IMR-90 (cell line): ENCODE results near the gene CLDN6. TPM values are rescaled to one million over a fixed set of nuclear protein-coding genes. Genes with fewer than 3 reads are reported as not detected.

Experiments
- ATAC-seq: fragments of 200-7000 bp; cut with Tn5 transposase; 2 replicates; pipeline ENCODE4 v1.9.1; 2020; ENCODE audit warnings: low read depth, mild to moderate bottlenecking, moderate library complexity
- BruUV-seq: library from RNA; stranded (reverse); fragments of 400-500 nt; replicated peaks from 2 replicates; lab custom pipeline; 2021; lab: Mats Ljungman, UMichigan
- CTCF ChIA-PET: fragments of 300-600 bp; formaldehyde crosslinking; extraction: SDS; loops from one replicate; lab custom pipeline; 2021; ENCODE audit warnings: antibody characterized with exemption; lab: Yijun Ruan, JAX
- POLR2A ChIA-PET: fragments of 300-600 bp; sonication (Branson Sonifier 250); formaldehyde crosslinking; loops from one replicate; lab custom pipeline; 2022; ENCODE audit warnings: antibody characterized with exemption; ENCODE audit not compliant: unreplicated experiment; lab: Charles Lee
- DNase-seq: peaks from one replicate; pipeline ENCODE4 v3.0.0; 2013
- H2AFZ ChIP-seq: replicated peaks from 2 replicates; pipeline ENCODE3; 2013; ENCODE audit warnings: low read length, mild to moderate bottlenecking; ENCODE audit not compliant: poor library complexity
- H2AK5ac ChIP-seq: 2 replicates; pipeline ENCODE4 v1.6.1; 2013; ENCODE audit warnings: low read depth, low read length, inconsistent platforms
- H2AK9ac ChIP-seq: replicated peaks from 2 replicates; pipeline ENCODE3; 2013; ENCODE audit warnings: mild to moderate bottlenecking, low read depth, low read length, moderate library complexity; ENCODE audit not compliant: poor library complexity
- H2BK120ac ChIP-seq: 2 replicates; pipeline ENCODE4 v1.6.1; 2013; ENCODE audit warnings: low read depth, low read length, inconsistent platforms
- H2BK15ac ChIP-seq: 3 replicates; pipeline ENCODE4 v1.6.1; 2013; ENCODE audit warnings: low read depth, low read length, inconsistent platforms
- H2BK20ac ChIP-seq: 2 replicates; pipeline ENCODE4 v1.6.1; 2013; ENCODE audit warnings: low read depth, mild to moderate bottlenecking, inconsistent platforms, low read length, moderate library complexity
- H2BK5ac ChIP-seq: 2 replicates; pipeline ENCODE4 v1.6.1; 2013; ENCODE audit warnings: mild to moderate bottlenecking, low read depth, low read length, inconsistent platforms; ENCODE audit not compliant: poor library complexity, severe bottlenecking
- H3K14ac ChIP-seq: replicated peaks from 2 replicates; pipeline ENCODE4 v1.6.1; 2013; ENCODE audit warnings: low read depth, low read length, inconsistent platforms
- H3K18ac ChIP-seq: 2 replicates; pipeline ENCODE4 v1.6.1; 2013; ENCODE audit warnings: low read depth, low read length, control low read depth
- H3K23ac ChIP-seq: 2 replicates; pipeline ENCODE4 v1.6.1; 2013; ENCODE audit warnings: low read depth, low read length, inconsistent platforms
- H3K27ac ChIP-seq: 2 replicates; pipeline ENCODE4 v1.5.1; 2013; ENCODE audit warnings: mild to moderate bottlenecking, control low read depth, low read length; ENCODE audit not compliant: insufficient read depth
- H3K27me3 ChIP-seq: 2 replicates; pipeline ENCODE4 v1.6.1; 2013; ENCODE audit warnings: low read length; ENCODE audit not compliant: control insufficient read depth, insufficient read depth
- H3K36me3 ChIP-seq: 2 replicates; pipeline ENCODE4 v1.6.1; 2013; ENCODE audit warnings: low read length, mixed read lengths; ENCODE audit not compliant: control insufficient read depth, insufficient read depth
- H3K4ac ChIP-seq: 2 replicates; pipeline ENCODE4 v1.6.1; 2013; ENCODE audit warnings: low read depth, low read length, inconsistent platforms
- H3K4me1 ChIP-seq: 2 replicates; pipeline ENCODE4 v1.6.1; 2013; ENCODE audit warnings: low read length, mixed read lengths; ENCODE audit not compliant: control insufficient read depth, insufficient read depth
- H3K4me2 ChIP-seq: 2 replicates; pipeline ENCODE4 v1.6.1; 2013; ENCODE audit warnings: low read depth, mild to moderate bottlenecking, control low read depth, low read length, moderate library complexity
- H3K4me3 ChIP-seq: 2 replicates; pipeline ENCODE4 v1.5.1; 2013; ENCODE audit warnings: low read depth, mild to moderate bottlenecking, control low read depth, low read length, moderate library complexity; ENCODE audit not compliant: insufficient read depth
- H3K56ac ChIP-seq: 2 replicates; pipeline ENCODE4 v1.6.1; 2013; ENCODE audit warnings: low read length, inconsistent platforms; ENCODE audit not compliant: insufficient read depth; ENCODE audit errors: extremely low read depth
- H3K79me1 ChIP-seq, 2 experiments: 2 replicates each; pipeline ENCODE4 v1.6.1; 2013; ENCODE audit warnings: low read length in 2 of 2, inconsistent platforms in 1 of 2, low read depth in 1 of 2
- H3K9ac ChIP-seq: 2 replicates; pipeline ENCODE4 v1.6.1; 2013; ENCODE audit warnings: low read depth, low read length, control low read depth
- H3K9me1 ChIP-seq: 2 replicates; pipeline ENCODE4 v1.6.1; 2013; ENCODE audit warnings: low read length, inconsistent platforms; ENCODE audit not compliant: insufficient read depth
- H3K9me3 ChIP-seq: 2 replicates; pipeline ENCODE4 v1.6.1; 2013; ENCODE audit warnings: low read length; ENCODE audit not compliant: control insufficient read depth, insufficient read depth
- H4K20me1 ChIP-seq: 2 replicates; pipeline ENCODE4 v1.6.1; 2013; ENCODE audit warnings: low read length, inconsistent platforms; ENCODE audit not compliant: insufficient read depth
- H4K5ac ChIP-seq: 2 replicates; pipeline ENCODE4 v1.6.1; 2013; ENCODE audit warnings: mild to moderate bottlenecking, low read depth, low read length, control low read depth
- H4K8ac ChIP-seq, 2 experiments: 2 replicates each; pipeline ENCODE4 v1.6.1; 2013; ENCODE audit warnings: low read depth in 2 of 2, low read length in 2 of 2, control low read depth in 1 of 2, inconsistent platforms in 1 of 2
- H4K91ac ChIP-seq: 2 replicates; pipeline ENCODE4 v1.6.1; 2013; ENCODE audit warnings: low read depth, low read length, inconsistent platforms; ENCODE audit not compliant: insufficient read depth
- BHLHE40 ChIP-seq: fragments of 150-350 bp; IDR thresholded peaks from 2 replicates; pipeline ENCODE4 v1.6.1; 2016; ENCODE audit warnings: mild to moderate bottlenecking, low read depth, low read length
- CEBPB ChIP-seq: IDR thresholded peaks from 2 replicates; pipeline ENCODE4 v1.6.1; 2012; ENCODE audit warnings: low read depth, low read length, improper control_type of control experiment
- CHD1 ChIP-seq: IDR thresholded peaks from 2 replicates; pipeline ENCODE4 v1.6.1; 2012; ENCODE audit warnings: low read depth, low read length, improper control_type of control experiment
- CTCF ChIP-seq: conservative IDR thresholded peaks from 2 replicates; pipeline ENCODE4 v1.5.1; 2012; ENCODE audit warnings: mild to moderate bottlenecking, low read depth, low read length, improper control_type of control experiment
- FOS ChIP-seq: fragments of 150-350 bp; IDR thresholded peaks from 2 replicates; pipeline ENCODE4 v1.6.1; 2016; ENCODE audit warnings: low read depth, low read length
- MAFK ChIP-seq: IDR thresholded peaks from 2 replicates; pipeline ENCODE4 v1.6.1; 2012; ENCODE audit warnings: low read depth, low read length, improper control_type of control experiment
- MAZ ChIP-seq: IDR thresholded peaks from 2 replicates; pipeline ENCODE4 v1.6.1; 2012; ENCODE audit warnings: low read depth, mild to moderate bottlenecking, low read length, improper control_type of control experiment, moderate library complexity, borderline replicate concordance
- MXI1 ChIP-seq: IDR thresholded peaks from 2 replicates; pipeline ENCODE4 v1.6.1; 2012; ENCODE audit warnings: low read depth, mild to moderate bottlenecking, low read length, moderate library complexity, borderline replicate concordance
- NFE2L2 ChIP-seq: fragments of 150-350 bp; IDR thresholded peaks from 2 replicates; pipeline ENCODE4 v1.6.1; 2016; ENCODE audit warnings: low read depth, mild to moderate bottlenecking, low read length
- POLR2A ChIP-seq: IDR thresholded peaks from 2 replicates; pipeline ENCODE4 v1.6.1; 2012; ENCODE audit warnings: mild to moderate bottlenecking, low read depth, low read length
- RAD21 ChIP-seq: IDR thresholded peaks from 2 replicates; pipeline ENCODE4 v1.6.1; 2012; ENCODE audit warnings: low read length, improper control_type of control experiment
- RCOR1 ChIP-seq: IDR thresholded peaks from 2 replicates; pipeline ENCODE4 v1.6.1; 2012; ENCODE audit warnings: mild to moderate bottlenecking, low read length, improper control_type of control experiment; ENCODE audit not compliant: insufficient replicate concordance
- RFX5 ChIP-seq: IDR thresholded peaks from 2 replicates; pipeline ENCODE4 v1.8.0; 2012; ENCODE audit warnings: low read depth, mild to moderate bottlenecking, low read length, moderate library complexity
- SMC3 ChIP-seq: fragments of 150-350 bp; IDR thresholded peaks from 2 replicates; pipeline ENCODE4 v1.6.1; 2016; ENCODE audit warnings: low read depth, mild to moderate bottlenecking, antibody characterized with exemption, low read length, moderate library complexity
- USF2 ChIP-seq: fragments of 150-350 bp; IDR thresholded peaks from 2 replicates; pipeline ENCODE4 v1.6.1; 2017; ENCODE audit warnings: mild to moderate bottlenecking, antibody characterized with exemption, low read length, low read depth
- WGBS, 2 experiments: methylation state at CpG; one replicate each; pipeline versions ENCODE4 v1.1.5 to v1.1.7; 2013; ENCODE audit warnings: missing lambda C conversion rate in 2 of 2; ENCODE audit not compliant: insufficient read length in 1 of 2; ENCODE audit errors: extremely low coverage in 2 of 2; 5-methylcytosine and 5-hydroxymethylcytosine counted together
- dilution Hi-C: fragments of 300-500 bp; cut with HindIII; formaldehyde crosslinking; loops from one replicate; pipeline ENCODE4 v1.14.3; 2018; ENCODE audit warnings: low sequenced_read_pairs; ENCODE audit not compliant: unreplicated experiment
- in situ Hi-C: fragments of 300-500 bp; cut with MboI; formaldehyde crosslinking; loops from 3 replicates; pipeline ENCODE4 v1.14.3; 2019; ENCODE audit warnings: low sequenced_read_pairs, inconsistent platforms, mixed read lengths
- intact Hi-C: fragments of 100-400 bp; cut with micrococcal nuclease; formaldehyde crosslinking; loops from 2 replicates; pipeline ENCODE4 v1.10.0; 2022
- polyA plus RNA-seq, 3 experiments: library from polyadenylated mRNA; depleted of rRNA; stranded (reverse); fragments of >200 nt; gene quantifications; 2 replicates each; pipeline ENCODE4 v1.2.3, GENCODE V29; 2012; ENCODE audit warnings: low replicate concordance in 1 of 3
- total RNA-seq: library from RNA; depleted of rRNA; stranded (reverse); fragments of >200 nt; gene quantifications from 2 replicates; pipeline ENCODE4 v1.2.3, GENCODE V29; 2012

The CLDN6 gene
- total and polyA plus RNA-seq, 2 of the 4 experiments (the other 2 are of a cell fraction): 0.14 TPM; not detected in 1

GRCh38 chr16:3007957-3008689, 9.9 kb downstream of the CLDN6 start:
- Histone ChIP-seq H3K18ac (no peak overlapping the region), H3K56ac (no peak overlapping the region)
- BruUV-seq: no TSS peak
- TF ChIP-seq CHD1 (no peak), FOS (no peak), MAZ (no peak), RFX5 (no peak), SMC3 (no peak), CTCF (no peak), RCOR1 (no peak), RAD21 (no peak), BHLHE40 (no peak), MAFK (no peak), CEBPB (no peak), USF2 (no peak), NFE2L2 (no peak), POLR2A (no peak), MXI1 (no peak)

More at GRCh38 chr16:3007957-3008689, 9.9 kb downstream of the CLDN6 start:
- H4K8ac ChIP-seq: no peak overlapping the region
- H3K79me1 ChIP-seq: no peaks in the 10 kb centered on the region
- no peak overlapping the region for H3K9ac ChIP-seq
- dilution Hi-C loops (no loop called here), intact Hi-C loops (no loop called here), in situ Hi-C loops (no loop called here)
- H3K36me3 ChIP-seq: no peaks in the 10 kb centered on the region
- H3K4me1 ChIP-seq: peaks cover 3% of the 10 kb centered on the region; the same call in 1 of the 2 replicates
- no peak overlapping the region for H3K4me2 ChIP-seq
- POLR2A ChIA-PET: no interaction called here
- peaks cover 38% of the 10 kb centered on the region for H3K27me3 ChIP-seq
- no peak overlapping the region for H2BK5ac ChIP-seq
- no peaks in the 10 kb centered on the region for H3K9me3 ChIP-seq
- no peak overlapping the region for H4K91ac ChIP-seq
- peak overlapping the region; percentile 24; the same call in 1 of the 2 replicates for H2AK5ac ChIP-seq
- H2BK15ac ChIP-seq: no peak overlapping the region; the same call in 2 of the 3 replicates
- H4K20me1 ChIP-seq: no peaks in the 10 kb centered on the region
- ATAC-seq (no peak), DNase-seq (no peak)
- no peak overlapping the region for H3K27ac ChIP-seq
- H3K9me1 ChIP-seq: no peaks in the 10 kb centered on the region
- no peak overlapping the region for H3K4me3 ChIP-seq
- H2BK20ac ChIP-seq: no peak overlapping the region
- H3K14ac ChIP-seq: no peak overlapping the region
- H3K23ac ChIP-seq: no peak overlapping the region
- H2AK9ac ChIP-seq: no peak overlapping the region
- H3K4ac ChIP-seq: no peak overlapping the region
- H2AFZ ChIP-seq: no peak overlapping the region
- H2BK120ac ChIP-seq: no peak overlapping the region
- CTCF ChIA-PET: interaction anchor here (1.1 kb wide), 1 partner anchor 24 kb away, joined by 3 read pairs; no protein-coding TSS in a partner anchor
- 67% methylated on average over 3 of the region's 17 CpGs; no CpG with 5 or more reads in 1 of the 2 experiments for WGBS, 2 experiments
- H4K5ac ChIP-seq: no peak overlapping the region
